Panc1 (cell line): ENCODE results near the gene LAMC3. TPM values are rescaled to one million over a fixed set of nuclear protein-coding genes. Genes with fewer than 3 reads are reported as not detected.
A peak's percentile ranks its signal among the peaks of the same experiment; 100 is the strongest.

ENCODE experiments used
- ATAC-seq: fragments of 200-7000 bp; cut with Tn5 transposase; 2 replicates; pipeline ENCODE4 v1.9.1; 2020; ENCODE audit warnings: mild to moderate bottlenecking, moderate library complexity
- BruUV-seq: library from RNA; stranded (reverse); fragments of 400-500 nt; replicated peaks from 2 replicates; lab custom pipeline; 2021; lab: Mats Ljungman, UMichigan
- CTCF ChIA-PET: fragments of 300-600 bp; sonication (Branson Sonifier 250); formaldehyde crosslinking; loops from one replicate; lab custom pipeline; 2022; ENCODE audit warnings: antibody characterized with exemption; lab: Charles Lee
- POLR2A ChIA-PET: fragments of 300-600 bp; sonication (Branson Sonifier 250); formaldehyde crosslinking; loops from one replicate; lab custom pipeline; 2022; ENCODE audit warnings: antibody characterized with exemption; lab: Charles Lee
- DNase-seq: peaks from one replicate; pipeline ENCODE4 v3.0.0-alpha.2; 2010; ENCODE audit warnings: low read depth, low spot score
- H3K27ac ChIP-seq: 2 replicates; pipeline ENCODE4 v1.5.1; 2011; ENCODE audit warnings: mild to moderate bottlenecking, low read length, inconsistent platforms
- H3K27me3 ChIP-seq: fragments of 200-500 bp; sonication (Bioruptor generic); 2 replicates; pipeline ENCODE4 v1.6.0; 2014; ENCODE audit warnings: low read length, inconsistent platforms; ENCODE audit not compliant: control insufficient read depth, insufficient read depth
- H3K36me3 ChIP-seq: fragments of 200-500 bp; sonication (Bioruptor generic); 2 replicates; pipeline ENCODE4 v1.5.1; 2014; ENCODE audit warnings: inconsistent platforms, mild to moderate bottlenecking, low read length, moderate library complexity; ENCODE audit not compliant: control insufficient read depth, insufficient read depth
- H3K4me1 ChIP-seq: 2 replicates; pipeline ENCODE4 v1.5.1; 2011; ENCODE audit warnings: inconsistent platforms, mild to moderate bottlenecking, low read length, moderate library complexity; ENCODE audit not compliant: control insufficient read depth, insufficient read depth
- H3K4me3 ChIP-seq, 2 experiments: 2 replicates each; pipeline ENCODE4 v1.5.1; 2011 to 2012; ENCODE audit warnings: low read depth in 2 of 2, low read length in 2 of 2, mild to moderate bottlenecking in 2 of 2, inconsistent platforms in 1 of 2, moderate library complexity in 1 of 2
- H3K9me3 ChIP-seq: fragments of 200-500 bp; sonication (Bioruptor generic); 2 replicates; pipeline ENCODE4 v1.5.1; 2014; ENCODE audit warnings: low read depth, mild to moderate bottlenecking, inconsistent platforms, low read length, moderate library complexity; ENCODE audit not compliant: control insufficient read depth, insufficient read depth
- CTCF ChIP-seq: fragments of 450-650 bp; IDR thresholded peaks from 2 replicates; pipeline ENCODE4 v1.5.1; 2017; ENCODE audit warnings: mild to moderate bottlenecking
- POLR2AphosphoS5 ChIP-seq: IDR thresholded peaks from 2 replicates; pipeline ENCODE4 v1.6.1; 2012; ENCODE audit warnings: mild to moderate bottlenecking, low read depth, low read length, moderate library complexity
- REST ChIP-seq, 2 experiments: IDR thresholded peaks; 2 replicates each; pipeline ENCODE4 v1.6.1; 2011 to 2012; ENCODE audit warnings: low read depth in 2 of 2, control low read depth in 1 of 2, low read length in 1 of 2, mild to moderate bottlenecking in 1 of 2, moderate library complexity in 1 of 2; ENCODE audit not compliant: insufficient read depth in 1 of 2
- SIN3A ChIP-seq: IDR thresholded peaks from 2 replicates; pipeline ENCODE4 v1.6.1; 2012; ENCODE audit warnings: low read depth, mild to moderate bottlenecking, low read length, moderate library complexity, borderline replicate concordance; ENCODE audit not compliant: insufficient read depth
- TCF7L2 ChIP-seq: IDR thresholded peaks from 2 replicates; pipeline ENCODE4 v1.6.1; 2011; ENCODE audit warnings: mild to moderate bottlenecking, low read depth, low read length, inconsistent platforms
- in situ Hi-C: cut with HindIII; loops from 2 replicates; pipeline ENCODE4 v1.10.0; 2016; ENCODE audit warnings: low sequenced_read_pairs, low pct_unique_long_range_greater_than_20kb
- intact Hi-C: fragments of 100-400 bp; cut with micrococcal nuclease; formaldehyde crosslinking; loops from one replicate; pipeline ENCODE4 v1.10.0; 2022; ENCODE audit not compliant: unreplicated experiment
- total RNA-seq: library from RNA; stranded (reverse); gene quantifications from one replicate; pipeline ENCODE4 v1.2.1, GENCODE V29; 2021; ENCODE audit not compliant: unreplicated experiment

The LAMC3 gene
- total RNA-seq, 1 experiment from 2014 or later: 16.4 TPM

GRCh38 chr9:131094622-131095021, 85.6 kb downstream of the LAMC3 start:
- intact Hi-C loops (no loop called here), in situ Hi-C loops (no loop called here)
- ATAC-seq (no peak), DNase-seq (no peak)
- ChIA-PET CTCF (no interaction called here), POLR2A (no interaction called here)
- H3K4me3 ChIP-seq: no peak overlapping the region
- H3K27me3 ChIP-seq: no peaks in the 10 kb centered on the region
- no peak for TF ChIP-seq CTCF
- TF ChIP-seq TCF7L2: no peak
- no peaks in the 10 kb centered on the region; the same call in 1 of the 2 replicates for H3K36me3 ChIP-seq
- H3K4me1 ChIP-seq: 0 out of 2 replicates have a peak, but pooled peaks cover 5% of the 10 kb centered on the region
- no peaks in the 10 kb centered on the region for H3K9me3 ChIP-seq
- no TSS peak for BruUV-seq
- no peak overlapping the region for H3K27ac ChIP-seq

- BruUV-seq: no TSS peak
- no peak for DNase-seq
- in situ Hi-C loops (no loop called here), intact Hi-C loops (no loop called here)
- Histone ChIP-seq H3K9me3 (no peaks in the 10 kb centered on the region), H3K27me3 (no peaks in the 10 kb centered on the region), H3K4me3 (peak overlapping the region; percentile 48 to 52), H3K27ac (no peak overlapping the region), H3K4me1 (0 out of 2 replicates have a peak, but pooled peaks cover 5% of the 10 kb centered on the region), H3K36me3 (no peaks in the 10 kb centered on the region; the same call in 1 of the 2 replicates)
- ChIA-PET CTCF (no interaction called here), POLR2A (no interaction called here)
- TF ChIP-seq POLR2AphosphoS5 (no peak), SIN3A (no peak), CTCF (no peak), REST (IDR thresholded peaks at IDR 0.05; ENCODE audit: insufficient read depth in 1 of 2, low read depth in 2 of 2, low read length in 1 of 2) (no peak), TCF7L2 (no peak)
- ATAC-seq: peak; percentile 49
These were observed 86.8 kb downstream of the LAMC3 start for GRCh38 chr9:131095666-131096268.
